ENCODE data around the gene FEM1A. TPM values are rescaled to one million over a fixed set of nuclear protein-coding genes. Genes with fewer than 3 reads are reported as not detected.

Gene FEM1A
- total and polyA plus RNA-seq, 2 of the 13 experiments (the other 11 are each of a cell fraction or from before 2014, with no cell fraction given) = 3.2 to 10.8 TPM

DNA sequence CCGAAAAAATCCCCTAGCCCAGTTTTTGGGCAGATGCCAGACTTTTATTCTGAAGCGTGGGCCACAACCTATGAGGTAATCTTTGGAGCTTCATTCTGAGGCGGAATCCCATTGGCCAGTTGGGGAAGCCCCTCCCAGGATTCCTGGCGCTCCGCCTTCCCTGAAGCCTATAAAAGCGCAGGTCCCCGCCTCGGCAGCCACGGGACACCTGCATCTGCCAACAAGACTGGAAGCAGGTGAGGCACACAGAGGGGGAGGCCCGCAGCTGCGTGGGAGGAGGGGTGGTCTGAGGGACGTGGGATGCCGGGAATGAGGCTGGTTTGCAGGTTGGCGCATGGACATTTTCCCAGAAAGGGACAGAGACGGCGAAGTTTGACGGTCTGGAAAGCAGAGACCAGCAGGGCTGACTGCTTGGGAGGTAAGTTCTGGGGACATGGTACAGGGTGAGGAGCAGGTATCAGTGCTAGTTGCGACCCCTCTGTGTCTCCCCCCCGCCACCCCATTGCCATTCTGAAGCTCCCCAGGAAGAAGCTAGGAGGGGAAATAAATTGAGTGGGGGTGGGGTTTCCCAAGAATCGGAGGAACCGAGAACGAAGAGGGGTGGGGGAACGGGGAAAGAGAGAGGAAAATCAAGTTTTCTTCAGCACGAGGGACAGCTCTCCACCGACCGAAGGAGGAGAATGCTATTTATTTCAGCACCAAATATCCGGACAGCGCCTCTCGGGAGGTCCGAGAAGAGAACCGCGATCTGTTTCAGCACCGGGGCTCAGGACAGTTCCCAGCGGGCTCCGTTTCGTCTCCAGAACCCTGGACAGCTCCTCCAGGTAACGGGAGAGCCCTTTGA, 22.4 kb upstream of the FEM1A start (continued):
- TF ChIP-seq RBFOX2 (IDR thresholded peaks at IDR 0.05; ENCODE audit: low read depth, low read length) (no peak), SCMH1 (CRISPR knock-in tag; IDR thresholded peaks at IDR 0.05; ENCODE audit: borderline replicate concordance) (peak; percentile 92), ZNF670 (CRISPR knock-in tag; IDR thresholded peaks at IDR 0.05; ENCODE audit: borderline replicate concordance) (peak; percentile 100), MTF2 (CRISPR knock-in tag; IDR thresholded peaks at IDR 0.05; ENCODE audit: borderline replicate concordance) (peak; percentile 98), ZNF30 (CRISPR knock-in tag; IDR thresholded peaks at IDR 0.05) (peak; percentile 100), ZNF788 (CRISPR knock-in tag; IDR thresholded peaks at IDR 0.05; ENCODE audit: borderline replicate concordance) (peak; percentile 100), TBX3 (IDR thresholded peaks at IDR 0.05; ENCODE audit: borderline replicate concordance) (no peak), ERF (CRISPR knock-in tag; IDR thresholded peaks at IDR 0.05) (peak; percentile 100), PHF21A (CRISPR knock-in tag; IDR thresholded peaks at IDR 0.05) (peak; percentile 91), XBP1 (CRISPR knock-in tag; IDR thresholded peaks at IDR 0.05) (peak; percentile 100), ZNF569 (CRISPR knock-in tag; IDR thresholded peaks at IDR 0.05; ENCODE audit: borderline replicate concordance) (peak; percentile 100; the same call in 1 of the 2 replicates), MEIS1 (CRISPR knock-in tag; IDR thresholded peaks at IDR 0.05; ENCODE audit: borderline replicate concordance) (peak; percentile 100), ZNF484 (CRISPR knock-in tag; IDR thresholded peaks at IDR 0.05; ENCODE audit: borderline replicate concordance, low read depth) (peak; percentile 99; the same call in 1 of the 2 replicates), SPEN (CRISPR knock-in tag; IDR thresholded peaks at IDR 0.05; ENCODE audit: low read depth) (peak; percentile 98), GABPA (IDR thresholded peaks at IDR 0.05; ENCODE audit: low read depth, low read length) (no peak), GABPA (CRISPR knock-in tag; IDR thresholded peaks at IDR 0.05; ENCODE audit: low read depth) (peak; percentile 86)
- TF ChIP-seq, protein P1, sequence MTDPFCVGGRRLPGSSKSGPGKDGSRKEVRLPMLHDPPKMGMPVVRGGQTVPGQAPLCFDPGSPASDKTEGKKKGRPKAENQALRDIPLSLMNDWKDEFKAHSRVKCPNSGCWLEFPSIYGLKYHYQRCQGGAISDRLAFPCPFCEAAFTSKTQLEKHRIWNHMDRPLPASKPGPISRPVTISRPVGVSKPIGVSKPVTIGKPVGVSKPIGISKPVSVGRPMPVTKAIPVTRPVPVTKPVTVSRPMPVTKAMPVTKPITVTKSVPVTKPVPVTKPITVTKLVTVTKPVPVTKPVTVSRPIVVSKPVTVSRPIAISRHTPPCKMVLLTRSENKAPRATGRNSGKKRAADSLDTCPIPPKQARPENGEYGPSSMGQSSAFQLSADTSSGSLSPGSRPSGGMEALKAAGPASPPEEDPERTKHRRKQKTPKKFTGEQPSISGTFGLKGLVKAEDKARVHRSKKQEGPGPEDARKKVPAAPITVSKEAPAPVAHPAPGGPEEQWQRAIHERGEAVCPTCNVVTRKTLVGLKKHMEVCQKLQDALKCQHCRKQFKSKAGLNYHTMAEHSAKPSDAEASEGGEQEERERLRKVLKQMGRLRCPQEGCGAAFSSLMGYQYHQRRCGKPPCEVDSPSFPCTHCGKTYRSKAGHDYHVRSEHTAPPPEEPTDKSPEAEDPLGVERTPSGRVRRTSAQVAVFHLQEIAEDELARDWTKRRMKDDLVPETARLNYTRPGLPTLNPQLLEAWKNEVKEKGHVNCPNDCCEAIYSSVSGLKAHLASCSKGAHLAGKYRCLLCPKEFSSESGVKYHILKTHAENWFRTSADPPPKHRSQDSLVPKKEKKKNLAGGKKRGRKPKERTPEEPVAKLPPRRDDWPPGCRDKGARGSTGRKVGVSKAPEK (CRISPR knock-in tag; IDR thresholded peaks at IDR 0.05; ENCODE audit: borderline replicate concordance) = peak; percentile 100
- TF ChIP-seq, protein P2, sequence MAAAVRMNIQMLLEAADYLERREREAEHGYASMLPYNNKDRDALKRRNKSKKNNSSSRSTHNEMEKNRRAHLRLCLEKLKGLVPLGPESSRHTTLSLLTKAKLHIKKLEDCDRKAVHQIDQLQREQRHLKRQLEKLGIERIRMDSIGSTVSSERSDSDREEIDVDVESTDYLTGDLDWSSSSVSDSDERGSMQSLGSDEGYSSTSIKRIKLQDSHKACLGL (CRISPR knock-in tag; IDR thresholded peaks at IDR 0.05) = peak; percentile 100
- TF ChIP-seq, protein P3, sequence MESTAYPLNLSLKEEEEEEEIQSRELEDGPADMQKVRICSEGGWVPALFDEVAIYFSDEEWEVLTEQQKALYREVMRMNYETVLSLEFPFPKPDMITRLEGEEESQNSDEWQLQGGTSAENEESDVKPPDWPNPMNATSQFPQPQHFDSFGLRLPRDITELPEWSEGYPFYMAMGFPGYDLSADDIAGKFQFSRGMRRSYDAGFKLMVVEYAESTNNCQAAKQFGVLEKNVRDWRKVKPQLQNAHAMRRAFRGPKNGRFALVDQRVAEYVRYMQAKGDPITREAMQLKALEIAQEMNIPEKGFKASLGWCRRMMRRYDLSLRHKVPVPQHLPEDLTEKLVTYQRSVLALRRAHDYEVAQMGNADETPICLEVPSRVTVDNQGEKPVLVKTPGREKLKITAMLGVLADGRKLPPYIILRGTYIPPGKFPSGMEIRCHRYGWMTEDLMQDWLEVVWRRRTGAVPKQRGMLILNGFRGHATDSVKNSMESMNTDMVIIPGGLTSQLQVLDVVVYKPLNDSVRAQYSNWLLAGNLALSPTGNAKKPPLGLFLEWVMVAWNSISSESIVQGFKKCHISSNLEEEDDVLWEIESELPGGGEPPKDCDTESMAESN (CRISPR knock-in tag; conservative IDR thresholded peaks at IDR 0.05) = peak; percentile 100
- TF ChIP-seq, protein P4, sequence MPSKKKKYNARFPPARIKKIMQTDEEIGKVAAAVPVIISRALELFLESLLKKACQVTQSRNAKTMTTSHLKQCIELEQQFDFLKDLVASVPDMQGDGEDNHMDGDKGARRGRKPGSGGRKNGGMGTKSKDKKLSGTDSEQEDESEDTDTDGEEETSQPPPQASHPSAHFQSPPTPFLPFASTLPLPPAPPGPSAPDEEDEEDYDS (CRISPR knock-in tag; IDR thresholded peaks at IDR 0.05) = peak; percentile 96
- TF ChIP-seq, protein P5, sequence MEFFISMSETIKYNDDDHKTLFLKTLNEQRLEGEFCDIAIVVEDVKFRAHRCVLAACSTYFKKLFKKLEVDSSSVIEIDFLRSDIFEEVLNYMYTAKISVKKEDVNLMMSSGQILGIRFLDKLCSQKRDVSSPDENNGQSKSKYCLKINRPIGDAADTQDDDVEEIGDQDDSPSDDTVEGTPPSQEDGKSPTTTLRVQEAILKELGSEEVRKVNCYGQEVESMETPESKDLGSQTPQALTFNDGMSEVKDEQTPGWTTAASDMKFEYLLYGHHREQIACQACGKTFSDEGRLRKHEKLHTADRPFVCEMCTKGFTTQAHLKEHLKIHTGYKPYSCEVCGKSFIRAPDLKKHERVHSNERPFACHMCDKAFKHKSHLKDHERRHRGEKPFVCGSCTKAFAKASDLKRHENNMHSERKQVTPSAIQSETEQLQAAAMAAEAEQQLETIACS (CRISPR knock-in tag; IDR thresholded peaks at IDR 0.05) = peak; percentile 79
